ENCODE measurements around the gene DIPK1B. TPM values are rescaled to one million over a fixed set of nuclear protein-coding genes. Genes with fewer than 3 reads are reported as not detected.

The DIPK1B gene
- total RNA-seq, 3 donors from 2014 or later: 4.8 to 8.2 (median 5.6) TPM

- Histone ChIP-seq H3K4me1 (no peaks in the 10 kb centered on the region), H3K36me3 (no peaks in the 10 kb centered on the region), H3K4me3 (no peak overlapping the region), H3K9me3 (no peaks in the 10 kb centered on the region), H3K27me3 (no peaks in the 10 kb centered on the region), H3K27ac (no peak overlapping the region)
- no peak for TF ChIP-seq POLR2A (IDR thresholded peaks at IDR 0.05)
- no peak for TF ChIP-seq CTCF (IDR thresholded peaks at IDR 0.05)
- no peak for TF ChIP-seq POLR2AphosphoS5 (IDR thresholded peaks at IDR 0.05)
- no peak for DNase-seq (ENCODE audit: low spot score in 2 of 2)
- intact Hi-C loops (cut with DNase I; ENCODE audit: low total_unique reads): no loop called here
Observed at GRCh38 chr9:136714096-136714892, 1.9 kb downstream of the DIPK1B start.

GRCh38 chr9:136714893-136715274 is 2.5 kb downstream of the DIPK1B start:
- intact Hi-C loops (cut with DNase I; ENCODE audit: low total_unique reads): no loop called here
- H3K36me3 ChIP-seq: no peaks in the 10 kb centered on the region
- DNase-seq (ENCODE audit: low spot score in 2 of 2): no peak
- H3K27me3 ChIP-seq: no peaks in the 10 kb centered on the region
- no peaks in the 10 kb centered on the region for H3K9me3 ChIP-seq
- H3K4me3 ChIP-seq: no peak overlapping the region
- TF ChIP-seq POLR2AphosphoS5 (IDR thresholded peaks at IDR 0.05): no peak
- TF ChIP-seq POLR2A (IDR thresholded peaks at IDR 0.05): no peak
- no peak for TF ChIP-seq CTCF (IDR thresholded peaks at IDR 0.05)
- H3K27ac ChIP-seq: peak overlapping the region in 1 of 2 donors; percentile 3
- H3K4me1 ChIP-seq: no peaks in the 10 kb centered on the region

- intact Hi-C loops (cut with DNase I; ENCODE audit: low total_unique reads): no loop called here
- Histone ChIP-seq H3K27ac (no peak overlapping the region), H3K4me3 (no peak overlapping the region), H3K9me3 (no peaks in the 10 kb centered on the region), H3K36me3 (no peaks in the 10 kb centered on the region), H3K4me1 (no peaks in the 10 kb centered on the region), H3K27me3 (no peaks in the 10 kb centered on the region)
- TF ChIP-seq POLR2AphosphoS5 (IDR thresholded peaks at IDR 0.05): no peak
- no peak for TF ChIP-seq POLR2A (IDR thresholded peaks at IDR 0.05)
- no peak for TF ChIP-seq CTCF (IDR thresholded peaks at IDR 0.05)
- no peak for DNase-seq (ENCODE audit: low spot score in 2 of 2)
Observed at GRCh38 chr9:136717399-136717798, 5.0 kb downstream of the DIPK1B start.

- Histone ChIP-seq H3K9me3 (no peaks in the 10 kb centered on the region), H3K4me3 (no peak overlapping the region), H3K36me3 (peaks cover 6% of the 10 kb centered on the region), H3K4me1 (no peaks in the 10 kb centered on the region), H3K27ac (no peak overlapping the region), H3K27me3 (no peaks in the 10 kb centered on the region)
- intact Hi-C loops (cut with DNase I; ENCODE audit: low total_unique reads): no loop called here
- no peak for DNase-seq (ENCODE audit: low spot score in 2 of 2)
- TF ChIP-seq CTCF (IDR thresholded peaks at IDR 0.05): no peak
- TF ChIP-seq POLR2A (IDR thresholded peaks at IDR 0.05): no peak
- no peak for TF ChIP-seq POLR2AphosphoS5 (IDR thresholded peaks at IDR 0.05)
Observed at GRCh38 chr9:136718345-136719194, 6.2 kb downstream of the DIPK1B start.
